NCI-H1092 treated with DMSO at 0.1 percent for 48 hours (cell line): Measurements from ENCODE around the gene ELL.
"Not testable (repeated sequence)": the region's sequence is repeated elsewhere in the genome, so short reads cannot be mapped to it uniquely, and the experiment has no call there.

ENCODE experiments used
- DNase-seq: peaks from one replicate; lab custom pipeline; 2025; lab: John Stamatoyannopoulos, UW

The ELL gene

DNA sequence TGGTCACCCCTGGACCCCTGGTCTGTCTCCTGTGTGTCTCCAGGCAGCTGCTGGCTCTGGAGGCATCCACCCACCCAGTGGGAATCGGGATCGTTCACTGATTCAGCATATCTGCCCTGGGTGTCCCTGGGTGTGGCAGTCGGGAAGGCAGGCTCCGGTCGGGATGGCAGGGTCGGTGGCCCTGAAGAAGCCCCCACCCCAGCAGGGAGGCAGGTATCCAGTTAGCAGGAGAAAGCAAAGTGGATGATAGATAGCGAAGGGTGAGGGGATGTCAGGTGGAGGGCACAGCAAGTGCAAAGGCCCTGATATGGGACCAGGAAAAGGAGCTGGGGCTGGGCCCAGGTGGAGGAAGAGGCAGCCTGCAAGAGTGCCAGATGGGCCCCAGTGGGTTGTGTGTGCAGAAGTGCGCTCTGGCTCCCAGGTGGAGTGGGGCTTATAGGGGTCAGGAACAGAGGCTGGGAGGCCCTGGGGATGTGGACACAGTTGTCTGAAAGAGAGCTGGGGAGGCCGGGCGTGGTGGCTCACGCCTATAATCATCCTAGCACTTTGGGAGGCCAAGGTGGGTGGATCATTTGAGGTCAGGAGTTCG, 100.4 kb downstream of the ELL start:
- DNase-seq, result no peak

DNA sequence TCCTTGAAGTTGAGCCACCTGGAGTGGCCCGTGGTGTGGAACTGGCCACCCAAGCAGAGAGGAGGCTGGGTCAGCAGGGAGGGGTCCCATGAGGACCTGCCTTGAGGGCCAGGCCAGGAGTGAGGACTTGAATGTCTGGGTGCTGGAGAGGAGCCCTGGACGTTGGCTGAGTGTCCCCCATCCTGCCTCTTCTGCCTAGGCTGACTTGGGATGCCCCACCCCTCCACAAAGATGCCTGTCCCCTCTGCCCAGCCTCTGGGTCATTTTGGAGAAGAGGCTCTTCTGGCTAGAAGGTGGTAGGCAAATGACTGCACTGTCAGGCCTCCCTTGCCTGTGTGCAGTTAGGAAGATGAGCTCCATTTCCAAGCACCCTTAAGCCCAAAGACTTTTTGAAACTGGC, 100.9 kb downstream of the ELL start:
- no peak for DNase-seq

DNA sequence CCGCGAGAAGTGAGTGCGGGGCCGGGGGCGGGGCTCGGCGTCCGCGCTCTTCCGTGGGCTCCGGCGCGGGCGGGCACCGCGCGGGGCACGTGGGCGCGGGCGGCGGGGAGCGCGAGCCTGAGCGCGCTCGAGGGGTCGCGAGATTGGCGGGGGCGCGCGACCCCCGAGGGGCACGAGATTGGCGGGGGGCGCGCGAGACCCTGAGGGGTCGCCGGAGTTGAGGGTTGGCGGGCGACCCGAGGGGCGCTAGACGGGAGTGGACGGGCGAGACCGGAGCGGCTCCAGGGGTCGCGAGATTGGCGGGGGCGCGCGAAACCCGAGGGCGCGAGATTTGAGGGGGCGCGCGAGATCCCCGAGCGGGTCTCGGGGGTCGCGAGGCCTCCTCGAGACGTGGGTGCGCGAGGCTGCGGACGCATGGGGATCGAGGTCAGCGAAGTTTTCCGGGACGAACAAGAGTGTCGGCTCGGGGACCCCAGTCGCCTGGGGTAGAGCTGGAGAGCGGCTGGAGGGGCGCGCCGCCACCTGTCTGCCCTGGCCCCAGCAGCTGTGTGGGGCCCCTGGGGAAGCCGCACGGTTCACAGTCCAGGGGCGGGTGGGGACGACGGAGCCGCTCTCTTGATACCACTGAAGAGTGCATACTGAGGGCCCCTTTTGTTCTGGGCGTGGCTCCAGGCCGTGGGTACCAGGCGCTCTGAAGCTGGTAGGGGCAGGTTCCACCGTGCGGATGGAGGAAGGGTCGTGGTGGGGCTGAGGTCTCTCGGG, 102.0 kb downstream of the ELL start:
- DNase-seq, result peak; percentile 20

DNA sequence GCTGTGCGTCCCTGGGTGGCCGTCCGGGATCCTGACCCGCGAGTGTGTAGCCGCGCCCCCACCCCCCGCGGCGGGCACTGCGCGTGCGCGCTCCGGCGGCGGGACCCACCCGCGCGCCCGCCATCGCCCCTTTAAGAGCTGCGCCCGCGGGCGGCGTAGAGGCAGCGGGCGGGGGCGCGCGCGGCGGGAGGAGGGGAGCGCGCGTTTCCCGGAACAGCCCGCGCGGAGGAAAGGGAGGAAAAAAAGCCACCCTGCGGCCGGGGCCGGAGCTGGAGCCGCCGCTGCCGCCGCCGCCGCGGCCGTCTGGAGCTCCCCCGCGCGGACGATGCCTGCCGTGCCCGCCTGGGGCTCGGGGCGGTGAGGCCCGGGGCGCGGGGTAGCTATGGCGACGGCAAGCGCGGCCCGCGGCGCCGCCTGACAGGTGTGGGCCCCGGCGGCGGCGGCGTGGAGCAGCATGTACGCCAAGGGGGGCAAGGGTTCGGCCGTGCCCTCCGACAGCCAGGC, 102.6 kb downstream of the ELL start, which contains the start of gene SSBP4:
Gene SSBP4, plus strand, starts transcription at position 204 of the 504 bp plus-strand sequence. Its CDS starts 251 bp downstream, at position 455.
- peak; percentile 73 for DNase-seq

DNA sequence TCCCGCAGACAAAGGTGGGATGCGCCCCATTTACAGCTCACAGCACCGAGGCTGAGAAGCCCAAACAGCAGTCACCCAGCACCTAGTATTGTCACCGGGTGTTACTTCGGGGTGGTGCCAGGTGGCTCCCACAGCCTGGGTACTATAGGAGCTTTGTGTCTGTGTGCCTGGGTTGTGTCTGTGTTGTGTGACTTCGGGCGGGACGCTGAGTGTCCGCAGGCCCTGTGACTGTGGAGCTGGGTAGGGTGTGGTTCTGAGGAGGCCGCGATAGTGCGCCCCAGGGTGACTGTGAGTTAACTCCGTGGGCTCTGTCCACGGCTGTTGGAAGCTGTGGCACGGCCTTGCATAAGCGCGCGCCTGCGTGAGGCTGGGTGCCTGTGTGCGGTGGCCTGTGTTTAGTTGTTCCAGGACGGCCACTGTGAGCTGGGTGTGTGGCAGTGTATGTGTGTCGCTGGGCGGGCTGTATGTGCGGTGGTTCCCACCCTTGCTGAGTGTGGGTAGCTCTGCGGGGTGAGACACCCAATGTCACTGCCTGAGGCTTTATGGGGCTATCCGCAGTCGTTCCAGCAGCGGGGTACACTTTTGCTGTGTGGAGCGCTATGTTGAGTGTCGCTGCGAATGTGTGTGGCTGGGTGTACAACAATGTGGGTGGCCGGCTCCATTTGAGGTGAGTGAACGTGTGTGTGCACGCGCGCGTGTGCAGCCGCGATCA, 103.2 kb downstream of the ELL start:
- no peak for DNase-seq

DNA sequence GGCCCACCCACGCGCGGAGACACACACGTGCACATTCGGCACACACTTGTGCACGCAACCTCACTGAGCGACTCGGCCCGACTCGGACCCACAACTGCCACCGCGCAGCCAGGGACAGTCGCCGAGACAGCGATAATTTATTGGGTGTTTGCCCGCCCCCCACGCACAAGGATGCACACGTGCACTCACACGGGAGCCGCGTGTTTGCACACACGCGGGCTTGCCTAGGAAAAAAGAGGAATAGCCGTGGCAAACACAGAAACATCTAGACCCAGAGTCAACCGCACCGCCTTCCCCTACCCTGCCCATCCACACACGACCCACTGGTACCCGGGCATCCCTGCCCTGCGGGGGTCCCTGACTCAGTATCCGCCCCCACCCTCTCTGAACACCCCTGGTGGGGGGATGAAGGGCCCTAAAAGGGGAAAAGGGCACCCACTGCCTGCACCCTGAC, 103.8 kb downstream of the ELL start:
- no peak for DNase-seq

DNA sequence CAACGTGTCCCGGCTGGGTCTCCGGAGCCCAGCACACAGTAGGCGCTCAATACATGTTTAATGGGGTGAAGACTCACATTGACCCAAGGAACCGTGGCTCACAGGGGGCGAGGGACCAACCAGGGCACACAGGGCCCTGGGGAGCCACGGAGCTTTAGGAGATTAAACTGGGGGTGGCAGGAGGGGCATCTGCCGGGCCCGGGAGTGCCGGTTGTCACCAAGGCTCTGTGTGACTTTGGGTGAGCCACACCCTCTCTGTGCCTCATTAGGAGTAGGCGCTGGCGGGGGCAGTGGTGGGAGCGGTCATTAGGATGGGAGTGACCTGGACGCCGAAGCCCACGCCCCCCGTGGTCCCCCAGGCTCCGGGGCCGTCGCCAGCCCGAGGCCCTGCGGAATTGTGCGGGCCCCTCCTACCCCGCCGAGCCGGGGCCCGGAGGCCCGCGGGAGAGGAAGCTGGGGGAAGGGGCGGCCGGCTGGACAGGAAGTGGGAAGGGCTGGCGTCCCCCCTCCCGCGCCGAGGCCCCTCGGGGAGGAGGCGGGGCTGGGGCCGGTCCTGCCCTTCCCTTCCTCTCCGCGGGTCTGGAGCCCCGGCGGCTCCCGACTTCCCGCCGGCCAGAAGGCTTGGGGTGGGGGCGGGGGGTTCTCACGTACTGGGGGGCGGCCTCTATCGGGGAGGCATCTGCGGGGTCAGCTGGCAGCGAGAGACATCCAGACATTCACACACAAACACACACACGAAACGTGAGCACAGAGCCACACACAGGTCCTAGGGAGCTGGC, 104.4 kb downstream of the ELL start:
- DNase-seq, result peak; percentile 60

DNA sequence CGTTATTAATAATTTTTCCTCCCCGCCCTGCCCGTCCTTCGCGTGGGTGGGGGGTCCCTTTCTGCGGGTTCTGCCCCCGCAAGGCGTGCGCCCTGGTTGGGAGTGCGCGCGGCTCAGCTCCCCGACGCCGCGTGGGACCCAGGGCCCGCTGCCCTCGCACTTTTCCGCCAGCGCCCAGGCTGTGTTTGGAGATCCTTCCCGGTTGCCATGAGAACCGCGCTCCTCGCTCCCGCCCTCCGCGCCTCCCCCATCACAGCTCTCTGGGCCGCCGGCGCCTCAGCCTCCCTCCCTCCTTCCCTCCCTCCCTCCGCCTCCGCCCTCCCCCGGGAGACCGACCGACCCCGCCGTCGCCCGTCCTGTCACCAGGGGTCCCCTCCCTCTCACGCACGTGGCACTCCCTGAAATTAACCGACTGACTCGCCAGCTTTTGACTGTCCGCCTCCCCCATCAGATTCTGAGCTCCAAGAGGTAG, 105.1 kb downstream of the ELL start:
- DNase-seq, result peak; percentile 78

DNA sequence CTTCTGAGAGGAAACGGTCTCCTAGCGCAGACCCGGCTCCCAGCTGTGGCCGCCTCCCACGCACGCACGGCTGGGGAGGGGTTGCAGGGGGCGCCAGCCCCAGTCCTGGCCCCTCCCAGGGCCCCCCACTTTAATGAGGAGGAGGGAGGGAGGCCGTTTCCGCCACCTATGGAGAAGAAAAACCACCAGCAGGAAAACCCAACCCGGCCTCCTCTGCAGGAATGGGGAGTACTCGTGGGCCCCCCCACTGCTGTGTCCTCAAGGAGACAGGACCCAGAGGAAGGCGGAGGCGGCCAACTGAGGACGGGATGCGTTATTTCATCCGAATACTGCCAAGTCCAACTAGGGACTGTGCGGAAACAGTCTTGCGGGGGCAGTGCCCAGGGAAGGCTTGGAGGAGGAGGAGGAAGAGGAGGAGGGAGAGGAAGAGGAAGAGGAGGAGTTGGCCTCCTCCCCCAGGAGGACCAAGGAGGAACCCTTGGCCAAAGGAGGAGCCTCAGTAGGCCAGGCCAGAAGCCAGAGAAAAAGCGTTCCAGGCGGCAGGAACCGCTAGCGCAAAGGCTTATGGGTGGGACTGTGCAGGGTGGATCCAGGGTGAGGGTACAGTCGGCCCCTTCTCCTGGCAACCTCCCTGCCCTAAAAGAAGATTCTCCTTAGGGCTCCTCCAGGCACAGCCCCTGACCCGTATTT, 106.5 kb downstream of the ELL start:
- no peak for DNase-seq

DNA sequence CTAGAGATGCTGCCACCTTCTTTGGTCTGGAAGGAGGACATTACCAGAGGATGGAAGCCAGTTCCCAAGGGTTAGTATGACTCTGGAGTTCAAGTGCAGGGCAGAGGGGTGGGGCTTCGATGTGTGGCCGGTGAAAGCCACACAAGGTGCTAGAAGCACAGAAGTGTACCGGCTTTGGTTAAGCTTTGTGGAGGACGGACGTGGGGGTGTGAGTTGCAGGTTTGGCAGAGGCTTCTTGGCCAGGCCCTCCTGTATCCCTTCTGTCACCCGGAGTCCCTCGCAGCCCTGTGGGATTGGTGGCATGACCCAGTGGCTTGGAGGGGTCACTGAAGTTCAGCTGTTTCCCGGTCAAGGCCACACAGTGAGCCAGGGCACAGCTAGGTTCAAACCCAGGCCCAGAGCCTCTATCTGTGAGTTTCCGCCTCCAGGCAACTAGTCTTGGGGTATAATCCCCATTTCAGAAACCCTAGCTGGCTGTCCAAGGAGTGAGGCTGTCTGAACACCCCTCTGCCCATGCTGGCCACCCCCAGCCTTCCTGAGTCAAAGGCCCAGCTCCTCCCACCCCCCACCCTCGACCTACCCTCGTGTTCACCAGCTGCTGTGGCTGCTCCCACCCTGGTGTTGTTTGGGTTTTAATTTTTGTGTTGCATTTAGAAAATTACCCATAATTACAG, 107.2 kb downstream of the ELL start:
- no peak for DNase-seq

DNA sequence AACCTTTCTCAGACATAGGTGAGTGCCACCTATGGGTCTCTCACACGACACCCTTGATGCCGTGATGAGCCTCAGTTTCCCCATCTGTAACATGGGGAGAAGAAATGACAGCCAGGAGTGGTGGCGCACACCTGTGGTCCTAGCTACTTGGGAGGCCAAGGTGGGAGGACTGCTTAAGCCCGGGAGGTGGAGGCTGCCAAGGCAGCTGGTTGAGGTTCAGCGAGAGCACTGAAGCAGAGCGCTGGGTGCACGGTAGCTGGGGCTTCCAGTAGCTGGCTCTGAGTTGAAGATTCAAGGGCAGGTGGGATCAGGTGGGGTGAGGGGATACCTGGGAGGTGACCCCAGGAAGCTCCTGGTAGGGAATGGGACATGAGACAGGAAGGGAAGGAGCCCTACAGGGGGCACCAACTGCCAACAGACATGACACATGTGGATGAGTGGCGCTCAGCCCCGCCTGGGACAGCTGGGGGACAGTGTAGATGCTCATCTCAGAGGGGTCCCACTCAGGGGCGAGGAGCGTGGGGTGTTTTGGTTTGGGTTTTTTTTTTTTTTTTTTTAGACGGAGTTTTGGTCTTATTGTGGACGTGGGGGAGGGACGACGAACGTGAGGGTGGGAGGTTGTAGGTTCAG, 109.1 kb downstream of the ELL start:
- DNase-seq, result no peak

DNA sequence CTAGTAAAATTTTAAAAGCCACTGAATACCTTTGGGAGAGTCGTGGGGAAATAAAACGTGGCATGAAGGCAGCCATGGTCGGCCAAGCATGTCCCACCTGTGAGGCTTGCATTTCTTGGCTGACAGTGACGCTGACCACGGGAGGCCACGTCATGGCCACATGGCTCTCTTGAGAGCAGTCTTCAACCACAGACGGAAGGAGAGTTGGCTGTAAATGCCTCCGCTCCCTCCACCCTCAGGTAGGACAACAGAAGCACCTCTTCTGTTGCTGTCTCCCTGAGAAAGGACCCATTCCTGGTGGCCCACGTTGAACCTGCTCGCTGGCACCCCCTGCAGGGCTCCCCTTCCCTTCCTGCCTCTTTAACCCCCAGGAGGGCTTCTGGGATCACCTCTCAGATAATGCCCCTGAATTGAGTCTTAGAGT, 113.8 kb downstream of the ELL start:
- DNase-seq, result peak; percentile 17

DNA sequence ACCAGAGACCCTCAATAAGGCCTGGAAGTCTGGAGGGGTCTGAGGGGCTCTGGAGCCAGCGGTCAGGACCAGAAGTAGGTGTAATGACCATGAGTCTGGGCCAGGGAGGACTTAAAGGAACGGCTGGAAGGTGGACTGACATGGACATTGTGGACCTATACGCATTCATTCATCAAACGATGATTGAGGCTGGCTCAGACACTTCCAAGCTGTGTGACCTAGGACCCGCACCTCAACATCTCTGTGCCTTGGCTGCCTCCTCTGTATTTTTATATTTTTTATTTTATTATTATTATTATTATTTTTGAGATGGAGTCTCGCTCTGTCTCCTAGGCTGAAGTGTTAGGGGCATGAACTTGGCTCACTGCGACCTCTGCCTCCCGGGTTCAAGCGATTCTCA, 115.1 kb downstream of the ELL start:
- no peak for DNase-seq

DNA sequence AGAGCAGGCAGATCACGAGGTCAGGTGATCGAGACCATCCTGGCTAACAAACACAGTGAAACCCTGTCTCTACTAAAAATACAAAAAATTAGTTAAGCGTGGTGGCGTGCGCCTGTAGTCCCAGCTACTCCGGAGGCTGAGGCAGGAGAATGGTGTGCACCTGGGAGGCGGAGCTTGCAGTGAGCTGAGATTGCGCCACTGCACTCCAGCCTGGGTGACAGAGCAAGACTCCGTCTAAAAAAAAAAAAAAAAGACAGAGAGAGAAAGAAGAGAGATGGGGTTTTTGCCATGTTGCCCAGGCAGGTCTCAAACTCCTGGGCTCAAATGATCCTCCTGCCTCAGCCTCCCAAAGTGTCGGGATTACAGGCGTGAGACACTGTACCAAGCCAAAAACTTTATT, 116.1 kb downstream of the ELL start:
- not testable (repeated sequence) for DNase-seq

DNA sequence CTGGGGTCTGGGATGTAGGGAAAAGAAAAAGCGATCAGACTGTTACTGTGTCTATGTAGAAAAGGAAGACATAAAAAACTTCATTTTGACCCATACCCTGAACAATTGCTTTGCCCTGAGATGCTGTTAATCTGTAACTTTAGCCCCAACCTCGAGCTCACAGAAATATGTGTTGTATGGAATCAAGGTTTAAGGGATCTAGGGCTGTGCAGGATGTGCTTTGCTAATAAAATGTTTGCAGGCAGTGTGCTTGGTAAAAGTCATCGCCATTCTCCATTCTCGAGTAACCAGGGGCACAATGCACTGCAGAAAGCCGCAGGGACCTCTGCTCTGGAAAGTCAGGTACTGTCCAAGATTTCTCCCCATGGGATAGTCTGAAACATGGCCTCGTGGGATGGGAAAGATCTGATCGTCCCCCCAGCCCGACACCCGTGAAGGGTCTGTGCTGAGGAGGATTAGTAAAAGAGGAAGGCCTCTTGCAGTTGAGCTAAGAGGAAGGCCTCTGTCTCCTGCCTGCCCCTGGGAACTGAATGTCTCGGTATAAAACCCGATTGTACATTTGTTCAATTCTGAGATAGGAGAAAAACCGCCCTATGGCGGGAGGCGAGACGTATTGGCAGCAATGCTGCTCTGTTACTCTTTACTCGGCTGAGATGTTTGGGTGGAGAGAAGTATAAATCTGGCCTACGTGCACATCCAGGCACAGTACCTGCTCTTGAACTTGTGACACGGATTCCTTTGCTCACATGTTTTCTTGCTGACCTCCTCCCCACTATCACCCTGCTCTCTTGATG, 119.2 kb downstream of the ELL start:
- DNase-seq, result not testable (repeated sequence)

DNA sequence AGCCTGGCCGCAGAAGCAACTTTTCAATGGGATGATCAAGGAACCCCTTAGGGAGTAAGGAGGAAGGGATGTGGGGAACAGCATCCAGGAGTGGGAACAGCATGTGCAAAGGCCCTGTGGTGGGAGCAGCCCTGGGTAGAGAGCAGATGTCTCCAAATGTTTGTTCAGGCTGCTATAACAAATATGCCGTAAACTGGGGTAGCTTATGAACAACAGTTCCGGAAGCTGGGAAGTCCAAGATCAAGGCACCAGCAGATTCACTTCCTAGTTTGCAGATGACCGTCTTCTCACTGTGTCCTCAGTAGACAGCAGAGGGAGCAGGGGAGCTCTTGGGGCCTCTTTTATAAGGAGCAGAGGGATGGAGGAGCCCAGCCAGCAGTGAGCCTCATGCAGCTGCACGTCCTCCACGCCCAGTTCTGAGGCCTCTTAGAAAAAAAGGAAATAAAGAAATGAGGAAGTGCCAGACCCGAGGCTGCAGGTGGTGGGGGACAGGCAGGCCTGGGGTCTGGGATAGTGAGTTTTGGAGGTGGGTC, 120.2 kb downstream of the ELL start:
- DNase-seq, result no peak

DNA sequence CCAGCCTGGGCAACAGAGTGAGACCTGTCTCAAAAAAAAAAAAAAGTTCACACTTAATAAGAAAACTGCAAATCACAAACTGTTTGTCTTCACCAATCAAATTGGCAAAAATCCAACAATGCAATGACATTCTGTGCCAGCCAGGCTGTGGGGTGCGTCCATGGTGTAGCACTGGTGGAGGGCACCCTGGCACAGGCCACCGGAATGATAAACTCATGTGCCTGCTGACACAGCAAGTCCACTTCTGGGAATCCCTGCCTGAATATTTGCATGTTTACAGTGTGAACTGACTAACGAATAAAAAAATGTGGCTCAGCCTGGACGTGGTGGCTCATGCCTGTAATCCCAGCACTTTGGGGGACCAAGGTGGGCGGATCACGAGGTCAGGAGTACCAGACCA, 122.9 kb downstream of the ELL start:
- DNase-seq, result no peak

DNA sequence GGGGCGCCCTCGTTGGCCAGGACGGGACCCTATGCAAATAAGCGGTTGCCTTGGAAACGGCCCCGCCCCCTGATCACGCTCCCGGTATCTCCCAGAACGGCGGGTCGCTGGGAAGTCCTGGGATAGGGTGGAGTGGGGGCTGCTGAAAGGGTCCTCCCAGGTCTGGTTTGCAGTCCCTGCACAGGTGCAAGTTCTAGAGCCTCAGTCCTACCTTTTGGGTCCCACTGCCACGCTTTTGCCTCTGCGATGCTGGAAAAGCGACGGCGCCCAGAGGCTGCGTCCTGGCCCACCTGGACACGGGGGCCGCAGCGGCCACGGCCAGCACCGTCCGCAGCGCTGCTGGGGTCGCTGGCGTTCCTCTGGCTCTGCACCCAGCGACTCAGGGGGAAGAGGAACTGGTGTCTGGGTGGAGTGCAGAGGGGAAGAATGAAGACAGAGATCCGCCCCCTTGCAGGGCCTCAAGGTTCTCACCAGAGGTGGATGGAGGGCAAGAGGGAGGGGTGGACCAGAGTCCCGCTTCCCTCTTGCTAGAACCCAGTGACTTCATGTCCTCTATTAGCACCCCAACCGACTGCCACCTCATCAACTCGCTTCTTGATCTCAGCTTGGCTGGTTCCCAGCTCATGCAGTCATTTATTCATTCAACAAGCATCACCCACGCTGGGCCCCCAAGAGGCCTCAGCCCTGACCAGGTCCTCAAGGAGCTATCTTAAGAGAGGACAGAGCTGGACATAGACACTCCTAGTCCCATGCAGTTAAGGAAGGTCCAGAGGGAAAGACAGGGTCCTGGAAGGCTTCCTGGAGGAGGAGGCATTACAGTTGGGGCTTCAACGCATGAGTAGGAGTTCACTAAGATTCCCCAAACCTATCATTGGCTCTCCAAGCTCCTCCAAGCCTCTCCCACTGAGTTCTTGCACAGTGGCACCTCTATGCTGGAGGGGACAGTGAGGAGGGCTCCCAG, 124.3 kb downstream of the ELL start, which contains the start of gene LRRC25:
Gene LRRC25, minus strand, starts transcription at position 381 of the 961 bp plus-strand sequence. CDS start 659 bp downstream, outside the sequence.
- no peak for DNase-seq
